ENCODE results near the gene CERS3.

CERS3 gene

DNA sequence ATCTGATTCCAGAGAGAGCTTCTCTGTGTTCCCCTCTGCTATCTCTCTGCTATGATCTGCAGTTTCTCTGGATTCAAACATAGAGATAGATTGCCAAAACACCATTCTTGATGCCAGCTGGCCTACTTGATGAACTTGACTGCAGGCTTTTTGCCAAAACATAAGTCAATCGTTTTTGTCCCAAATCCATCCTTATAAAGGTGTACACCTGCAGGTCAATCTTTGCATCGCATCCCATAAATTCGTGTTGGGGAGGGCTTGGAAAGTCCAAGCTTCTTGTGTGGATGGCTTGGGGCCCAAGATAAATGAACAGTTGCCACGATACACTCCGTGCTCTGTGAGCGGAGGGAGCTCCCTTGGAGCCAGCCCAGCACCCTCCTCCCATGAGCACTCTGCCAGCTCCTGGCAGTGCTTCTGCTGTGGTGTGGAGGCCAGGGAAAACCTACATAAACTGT is 2.7 kb downstream of the CERS3 start:
- no peak for DNase-seq

DNA sequence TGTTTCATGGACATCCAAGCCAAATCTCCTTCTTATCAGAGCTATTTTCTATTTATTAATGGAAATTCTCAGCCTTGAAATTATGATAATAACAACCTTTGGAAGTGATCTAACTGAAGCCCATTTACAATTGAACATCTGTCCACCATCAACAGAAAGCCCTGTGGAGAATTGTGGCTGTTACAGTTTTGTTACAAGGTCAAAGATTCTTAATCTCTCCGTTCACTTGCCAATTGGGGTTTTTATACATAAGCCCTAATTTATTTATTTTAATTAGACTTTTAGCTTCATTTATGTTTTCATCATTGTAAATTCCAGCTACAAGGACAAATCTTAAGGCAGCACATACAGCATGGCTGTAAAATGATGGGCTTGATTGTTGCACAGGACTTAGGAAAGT is 3.3 kb downstream of the CERS3 start:
- no peak for DNase-seq

DNA sequence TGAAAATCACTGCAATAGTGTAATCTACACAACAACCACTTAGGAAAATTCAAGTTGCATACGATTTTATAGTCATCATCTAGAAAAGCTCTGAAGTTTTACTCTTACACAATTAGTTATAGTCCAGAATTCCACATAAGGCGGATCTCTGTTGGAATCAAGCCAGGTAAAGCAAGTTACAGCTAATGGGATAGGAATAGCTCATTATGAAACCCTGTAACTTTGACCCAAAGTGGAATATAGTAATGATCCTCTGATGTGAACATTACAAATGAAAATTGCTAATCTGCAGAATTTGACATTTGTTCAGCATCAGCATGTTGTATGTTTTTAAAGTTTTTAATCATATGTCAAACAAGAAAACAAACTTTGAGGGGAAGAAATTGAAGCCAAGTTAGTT is 4.4 kb downstream of the CERS3 start:
- no peak for DNase-seq

DNA sequence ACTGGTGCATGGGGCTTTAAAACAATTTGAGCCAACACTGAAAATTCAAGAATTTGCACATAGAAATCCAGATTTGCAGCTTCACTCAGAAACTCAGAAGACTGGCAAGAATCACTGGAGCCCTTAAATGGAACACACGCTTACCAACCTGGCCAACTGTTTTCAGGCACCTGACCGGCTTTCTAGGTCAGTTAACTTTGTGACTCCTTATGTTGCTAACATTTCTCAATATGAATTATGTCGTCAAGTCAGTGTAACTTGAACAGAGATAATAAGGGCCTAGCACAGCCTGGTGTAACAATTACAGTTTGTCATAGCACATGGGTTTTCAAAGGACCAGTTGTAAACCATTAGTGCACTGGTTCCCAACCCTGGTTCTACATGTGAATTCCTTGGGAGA is 6.8 kb downstream of the CERS3 start:
- no peak for DNase-seq

DNA sequence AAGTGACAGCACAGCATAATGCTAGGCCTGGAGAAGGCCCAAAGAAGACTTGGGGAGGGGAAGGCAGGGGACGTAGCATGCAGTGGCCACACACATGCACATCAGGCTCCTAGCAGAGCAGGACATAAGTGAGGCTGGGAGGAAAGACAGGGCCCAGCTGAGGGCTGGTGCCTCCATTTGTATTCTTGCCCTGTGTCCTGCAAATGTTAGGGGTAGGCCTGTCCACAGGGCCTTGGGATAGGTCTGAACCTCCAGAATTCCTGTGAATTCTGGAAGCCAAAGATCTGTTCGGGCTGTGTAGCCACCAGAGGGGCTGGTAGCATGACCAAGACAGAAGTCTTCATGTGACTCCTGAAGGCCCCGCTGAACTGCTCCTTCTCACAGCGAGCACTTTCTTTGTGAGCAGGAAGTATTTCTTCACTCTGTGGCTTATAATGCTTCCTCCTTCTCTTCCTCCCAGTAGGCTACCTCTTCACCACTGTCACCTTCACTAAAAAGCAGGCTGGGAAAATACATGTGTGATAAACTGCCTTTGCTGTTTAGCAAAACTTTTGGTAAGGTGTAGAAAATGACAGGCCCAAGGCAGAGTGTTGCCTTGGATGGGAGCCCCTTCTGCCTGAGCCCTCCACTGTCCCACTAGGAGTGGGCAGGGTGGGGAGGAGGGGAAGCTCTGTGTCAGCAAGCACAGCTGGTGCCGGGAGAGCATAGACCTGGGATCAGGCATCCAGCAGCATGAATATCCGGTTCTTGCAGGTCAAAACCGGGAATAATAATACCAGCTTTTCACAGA is 8.4 kb downstream of the CERS3 start:
- no peak for DNase-seq

DNA sequence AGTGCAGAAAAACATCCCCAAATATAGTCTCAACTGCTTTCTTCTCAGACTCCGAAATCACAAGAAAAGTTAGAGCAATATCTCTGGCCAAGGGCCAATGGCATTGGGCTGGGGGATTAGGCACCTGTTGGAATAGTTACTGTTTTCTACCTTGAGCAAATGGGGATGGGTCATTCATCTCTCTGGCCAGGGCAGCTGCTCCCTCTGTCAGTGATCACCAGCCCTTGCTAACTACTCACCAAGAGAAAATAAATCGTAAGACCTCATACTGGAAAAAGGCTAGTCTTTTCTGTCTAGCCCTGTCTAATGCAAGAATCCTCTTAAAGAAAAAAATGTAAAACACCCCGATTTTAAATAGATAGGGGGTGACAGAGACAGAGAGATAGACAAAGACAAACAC is 10.9 kb downstream of the CERS3 start:
- no peak for DNase-seq

DNA sequence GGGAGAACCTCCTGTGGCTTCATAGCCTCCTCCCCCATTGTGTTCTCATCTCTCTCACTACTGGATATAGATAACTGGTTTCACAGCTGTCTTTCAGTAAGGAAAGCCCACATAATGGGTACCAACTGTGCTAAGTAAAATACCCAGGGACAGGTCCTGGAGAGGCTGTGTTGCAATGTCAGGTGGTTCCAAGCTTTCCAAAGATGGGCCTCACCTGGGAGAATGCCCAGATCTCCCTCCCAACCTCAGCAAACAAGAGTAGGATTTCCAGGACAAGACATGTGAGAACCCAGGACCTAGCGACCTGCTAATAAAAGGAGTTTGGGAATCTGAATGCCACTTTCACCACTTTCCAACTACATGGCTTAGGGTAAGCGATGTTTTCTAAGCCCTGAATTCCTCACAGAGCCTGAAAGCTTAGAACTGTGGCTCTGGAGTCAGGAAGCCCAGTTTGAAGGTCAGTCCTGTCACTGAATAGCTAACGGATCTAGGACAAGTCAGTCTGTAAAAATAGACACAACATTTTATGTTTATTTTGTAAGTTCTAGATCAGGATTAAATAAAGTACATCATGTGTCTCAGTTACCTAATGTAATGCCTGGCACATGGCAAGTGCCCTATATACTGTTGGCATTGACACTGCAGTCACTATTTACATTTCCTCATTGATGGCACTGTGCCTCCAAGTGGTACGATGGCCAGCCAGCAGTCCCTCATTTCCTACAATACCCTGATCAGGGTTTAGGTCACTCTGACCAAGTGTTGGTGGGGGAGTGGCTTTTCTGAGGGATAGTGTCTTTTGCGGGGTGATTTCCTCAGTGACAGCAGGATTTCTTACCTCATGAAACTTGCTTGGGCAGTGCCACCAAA is 11.9 kb downstream of the CERS3 start:
- DNase-seq = no peak

DNA sequence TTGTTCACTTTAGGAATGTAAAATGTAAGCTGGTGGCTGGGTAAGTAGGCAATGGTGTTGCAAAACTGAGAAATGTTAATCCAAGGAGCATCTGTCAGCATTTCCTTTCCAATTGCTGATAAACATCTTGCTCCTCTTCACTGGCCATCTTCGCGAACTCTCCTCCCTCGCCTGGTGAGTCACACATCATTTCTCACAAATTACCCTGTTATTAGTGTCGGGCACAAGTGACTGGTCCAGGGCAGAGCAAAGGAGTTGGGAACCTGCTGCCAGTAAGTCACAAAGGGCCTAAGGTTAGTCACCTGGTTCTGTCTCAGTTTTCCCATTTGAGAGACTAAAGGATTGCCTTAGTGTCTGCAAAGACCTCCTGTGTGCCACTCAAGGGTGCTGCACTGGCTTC is 13.0 kb downstream of the CERS3 start:
- DNase-seq = no peak

DNA sequence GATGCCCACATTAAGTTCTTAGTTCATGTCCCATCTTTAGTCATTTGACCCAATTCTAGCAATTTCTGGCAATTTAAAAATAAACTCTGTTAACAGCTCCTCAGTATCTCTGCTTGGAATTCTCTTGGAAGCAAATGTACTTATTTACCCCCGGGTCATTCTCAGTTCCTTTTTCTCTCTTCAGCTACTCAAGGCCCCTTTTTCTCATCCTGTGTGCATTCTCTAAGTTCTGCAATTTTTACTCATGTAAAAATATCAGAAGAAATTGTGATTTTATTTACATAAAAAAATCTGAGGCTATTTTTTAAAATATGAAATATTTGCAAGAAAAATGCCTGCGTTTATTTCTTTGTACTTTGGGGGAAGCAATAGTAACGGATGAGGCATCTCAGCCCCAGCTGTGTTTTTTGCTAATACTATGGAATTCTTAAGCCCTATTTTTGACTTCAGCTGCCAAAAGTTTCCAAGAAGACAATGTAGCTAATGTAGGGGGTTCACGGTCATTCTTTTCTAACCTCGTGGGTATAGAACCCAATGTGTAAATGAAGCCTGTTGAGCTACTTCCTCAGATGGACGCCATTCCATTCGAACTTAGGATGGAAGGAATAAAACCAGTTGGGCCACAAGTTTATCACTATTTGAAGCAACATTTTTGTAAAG is 20.0 kb downstream of the CERS3 start:
- no peak for DNase-seq

DNA sequence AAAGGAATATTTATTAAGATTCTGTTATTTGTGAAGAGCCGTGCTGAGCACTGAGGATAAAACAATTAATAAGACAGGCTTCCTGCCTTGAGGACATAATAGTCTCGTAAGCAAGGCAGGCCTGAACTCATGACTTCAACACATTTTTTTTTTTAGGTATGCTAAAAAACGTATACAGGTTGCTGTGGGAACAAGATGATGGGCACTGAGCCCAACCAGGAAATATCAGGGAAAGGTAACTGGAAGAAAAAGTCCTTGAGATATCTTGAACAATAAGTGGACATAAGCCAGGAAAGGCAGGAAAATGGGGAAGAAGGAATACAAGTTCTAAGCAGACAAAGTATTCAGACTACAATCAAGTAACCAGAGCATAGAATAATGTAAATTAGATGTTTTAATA is 26.1 kb downstream of the CERS3 start:
- no peak for DNase-seq

DNA sequence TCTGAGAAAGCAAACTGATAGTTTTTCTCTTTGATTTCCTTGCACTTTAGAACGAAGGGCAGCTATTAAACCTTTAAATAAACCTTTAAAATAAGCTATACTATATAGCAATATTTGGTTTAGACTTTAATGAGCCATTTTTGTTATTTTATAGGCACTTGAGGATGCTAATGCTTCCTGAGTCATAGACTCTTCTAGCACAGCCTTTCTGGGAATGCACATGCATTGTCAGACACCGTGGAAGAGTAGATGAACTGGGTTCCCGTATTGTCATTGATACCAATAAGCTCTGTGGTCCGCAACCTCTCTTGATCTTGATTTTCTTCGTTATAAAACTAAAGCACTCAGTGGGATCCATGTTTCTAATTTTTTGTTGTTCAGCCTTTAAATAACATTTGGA is 27.6 kb downstream of the CERS3 start:
- no peak for DNase-seq

DNA sequence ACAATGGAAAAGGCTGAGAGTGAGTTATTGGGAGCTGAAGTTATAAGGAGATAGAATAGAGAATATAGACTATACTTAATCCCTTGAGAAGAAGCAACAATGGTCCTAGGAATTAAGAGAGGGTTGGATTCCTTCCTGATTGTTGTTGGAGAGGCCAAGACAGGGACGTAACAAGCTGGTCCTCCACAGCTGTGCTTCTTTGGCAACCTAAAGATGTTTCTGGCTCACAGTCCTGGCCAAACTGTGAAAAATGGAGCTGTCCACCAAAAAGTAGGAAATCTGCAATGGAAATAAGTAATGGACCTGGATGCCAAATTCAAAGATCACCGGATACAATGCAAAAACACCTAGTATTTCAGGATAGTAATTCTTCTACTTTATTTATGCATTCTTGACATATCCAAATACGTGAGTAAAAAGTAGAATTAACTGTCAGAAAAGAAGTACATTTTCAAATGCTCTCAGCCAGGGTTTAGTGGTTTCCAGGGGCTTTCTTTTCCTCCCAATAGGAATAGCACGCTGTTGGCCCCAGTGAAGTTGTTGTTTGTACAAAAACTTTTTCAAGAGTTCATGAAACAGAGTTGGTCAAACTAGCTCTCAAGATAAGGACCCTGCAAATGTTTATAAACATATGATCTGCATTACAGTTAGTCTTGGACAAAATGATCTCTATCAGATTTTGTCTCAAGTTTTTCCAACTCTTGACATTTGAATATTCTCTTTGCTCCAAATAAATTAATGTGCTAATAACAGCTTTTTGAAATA is 28.3 kb downstream of the CERS3 start:
- DNase-seq = no peak

DNA sequence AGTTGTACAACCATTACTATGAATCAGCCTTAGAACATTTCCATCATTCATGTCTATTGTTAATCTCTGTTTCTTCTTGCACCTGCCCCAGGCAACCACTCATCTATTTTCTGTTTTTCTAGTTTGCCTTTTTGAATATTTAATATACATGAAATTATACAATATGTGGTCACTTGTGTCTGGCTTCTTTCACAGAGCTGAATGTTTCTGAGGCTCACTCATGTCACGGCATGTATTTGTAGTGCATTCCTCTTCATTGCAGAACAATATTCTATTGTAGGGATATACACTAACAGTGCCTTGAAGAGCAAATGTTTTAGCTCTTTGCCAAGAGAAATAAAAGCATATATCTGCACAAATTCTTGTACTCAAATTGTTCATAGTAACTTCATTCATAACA is 32.9 kb downstream of the CERS3 start:
- no peak for DNase-seq

DNA sequence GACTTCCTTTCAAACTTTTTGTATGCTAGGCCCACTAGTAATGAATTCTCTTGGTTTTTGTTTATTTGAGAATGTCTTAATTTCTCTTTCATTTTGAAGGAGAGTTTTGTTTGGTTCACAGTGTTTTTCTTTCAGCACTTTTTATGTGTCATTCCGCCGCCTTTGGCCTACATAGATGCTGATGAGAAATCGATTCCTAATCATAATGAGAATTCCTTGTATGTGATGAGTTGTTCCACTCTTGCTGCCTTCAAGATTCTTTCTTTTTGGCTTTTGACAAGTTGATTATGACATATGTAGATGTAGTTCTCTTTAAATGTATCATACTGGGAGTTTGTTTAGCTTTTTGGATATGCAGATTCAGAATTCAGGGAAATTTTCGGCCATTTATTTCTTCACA is 35.5 kb downstream of the CERS3 start:
- DNase-seq = no peak

DNA sequence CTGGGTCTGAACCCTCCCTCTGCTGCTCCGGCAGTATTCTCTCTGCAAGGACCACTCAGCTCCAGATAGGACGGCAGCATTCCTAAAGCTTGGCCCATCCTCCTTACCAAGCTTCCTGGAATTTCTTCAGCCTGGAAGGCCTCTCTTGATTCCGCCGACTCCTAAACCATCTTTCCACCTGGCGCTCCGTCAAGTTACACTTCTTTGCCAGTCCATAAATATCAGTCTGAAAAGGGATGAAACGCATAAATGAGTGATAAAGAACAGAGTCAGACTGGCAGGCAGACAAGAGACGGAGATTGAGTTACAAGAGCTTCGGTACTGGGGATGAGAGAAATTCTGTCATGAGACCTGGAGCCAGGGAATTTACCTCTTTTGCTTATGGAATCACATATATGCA is 44.3 kb downstream of the CERS3 start:
- no peak for DNase-seq

DNA sequence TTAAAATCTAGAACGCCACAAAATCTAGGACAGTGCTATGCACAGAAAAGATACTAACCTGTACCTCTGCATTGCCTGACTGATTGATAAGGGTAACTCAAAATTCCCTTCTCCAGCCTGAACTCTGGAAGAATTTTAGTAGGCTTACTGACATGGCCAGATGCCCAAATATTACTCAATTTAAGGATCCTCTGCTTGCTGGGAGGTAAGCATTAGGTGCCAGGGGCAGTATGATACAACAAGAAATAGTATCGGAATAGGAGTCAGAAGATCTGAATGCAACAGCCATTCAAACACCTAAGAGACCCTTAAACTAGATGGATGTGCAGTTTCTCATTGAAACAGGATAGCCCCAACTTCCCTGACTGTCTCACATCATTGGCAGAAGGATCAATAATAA is 45.4 kb downstream of the CERS3 start:
- DNase-seq = no peak

DNA sequence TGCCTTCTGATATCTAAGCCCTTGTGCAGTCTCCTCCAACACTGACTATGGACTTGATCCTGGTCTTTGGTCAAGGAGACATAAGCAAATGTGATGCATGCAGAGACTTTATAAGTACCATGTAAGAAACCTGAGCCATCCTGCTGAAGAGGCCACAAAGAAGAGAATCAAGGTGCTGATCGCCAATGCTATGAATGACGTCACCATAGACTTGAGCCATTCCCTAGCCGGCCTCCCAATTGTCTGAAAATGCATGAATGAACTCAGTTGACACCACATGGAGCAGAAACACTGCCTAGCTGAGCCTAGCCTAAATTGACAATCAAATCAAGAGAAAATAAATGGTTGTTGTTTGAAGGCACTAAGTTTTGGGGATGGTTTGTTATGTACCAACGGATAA is 51.9 kb downstream of the CERS3 start:
- DNase-seq = no peak

DNA sequence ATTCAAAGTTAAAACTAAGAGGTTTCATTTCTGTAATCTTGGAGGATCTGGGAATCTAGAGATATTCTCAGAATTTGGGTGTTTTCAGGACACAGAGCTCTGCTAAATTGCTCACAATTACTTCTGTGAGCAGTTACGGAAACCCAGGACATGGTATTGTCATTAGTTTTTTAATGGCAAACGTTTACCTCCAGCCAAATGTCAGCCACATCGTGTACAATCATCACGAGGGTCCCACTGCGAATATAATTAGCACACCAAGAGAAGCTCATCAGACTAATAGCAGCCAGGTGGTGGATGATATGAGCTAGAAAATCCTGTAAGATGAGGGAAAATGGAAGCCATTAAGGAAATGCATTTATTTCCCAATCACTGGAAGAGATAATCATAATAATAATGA is 56.0 kb downstream of the CERS3 start:
- DNase-seq = no peak

DNA sequence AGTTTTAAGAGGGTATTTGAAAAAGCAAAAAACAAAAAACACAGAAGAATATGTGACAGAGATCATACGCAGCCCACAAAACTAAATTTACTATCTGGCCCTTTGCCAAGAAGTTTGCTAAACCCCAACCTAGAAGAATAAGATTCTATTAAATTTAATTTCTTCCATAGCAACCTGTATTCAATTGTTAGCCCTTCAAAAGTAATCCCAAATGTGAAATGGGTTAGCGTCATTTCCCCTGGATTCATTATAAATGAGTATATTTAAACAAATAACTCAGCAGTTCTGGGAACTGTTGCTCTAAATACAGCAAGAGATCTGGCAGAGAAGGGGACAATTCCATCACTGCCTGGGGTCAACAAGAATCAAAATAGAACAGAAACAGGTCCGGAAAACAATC is 56.8 kb downstream of the CERS3 start:
- no peak for DNase-seq

DNA sequence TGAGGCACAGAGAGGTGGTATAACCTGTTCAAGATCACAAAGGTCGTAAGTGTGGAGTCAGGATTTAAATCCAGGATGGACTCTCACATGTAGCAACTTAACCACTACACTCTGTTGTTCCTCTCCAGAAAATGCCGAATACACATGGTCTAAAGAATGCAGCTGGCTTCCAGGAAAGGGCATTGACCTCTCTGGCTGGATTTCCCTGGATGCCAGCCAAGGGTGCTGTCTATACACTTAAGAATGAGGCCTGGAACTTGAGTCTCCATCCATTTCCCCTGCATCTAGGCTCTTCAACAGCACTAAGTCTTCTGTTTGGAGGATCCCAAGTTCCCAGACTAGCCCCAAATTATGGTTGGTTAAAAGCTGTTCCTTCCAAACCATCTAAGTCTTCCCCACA is 60.5 kb downstream of the CERS3 start:
- DNase-seq = no peak

DNA sequence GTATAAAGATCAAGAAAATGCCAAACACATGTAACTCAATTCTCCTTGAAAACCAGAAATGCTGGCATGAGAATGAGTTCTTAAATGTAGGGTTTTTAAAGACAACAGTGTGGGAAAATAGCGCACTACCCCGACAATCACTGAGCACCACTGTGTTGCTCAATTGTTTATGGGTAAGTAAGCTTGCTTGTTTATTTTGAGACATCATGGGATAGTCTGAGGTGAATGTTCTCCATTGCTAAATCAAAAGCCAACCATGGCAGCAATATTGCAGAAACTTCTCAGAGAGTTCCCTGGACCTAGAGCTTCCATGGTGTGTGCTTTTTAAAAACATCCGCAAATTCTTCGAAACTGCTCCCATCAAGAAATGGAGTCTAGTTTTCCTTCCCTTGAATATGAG is 62.7 kb downstream of the CERS3 start:
- DNase-seq = no peak

DNA sequence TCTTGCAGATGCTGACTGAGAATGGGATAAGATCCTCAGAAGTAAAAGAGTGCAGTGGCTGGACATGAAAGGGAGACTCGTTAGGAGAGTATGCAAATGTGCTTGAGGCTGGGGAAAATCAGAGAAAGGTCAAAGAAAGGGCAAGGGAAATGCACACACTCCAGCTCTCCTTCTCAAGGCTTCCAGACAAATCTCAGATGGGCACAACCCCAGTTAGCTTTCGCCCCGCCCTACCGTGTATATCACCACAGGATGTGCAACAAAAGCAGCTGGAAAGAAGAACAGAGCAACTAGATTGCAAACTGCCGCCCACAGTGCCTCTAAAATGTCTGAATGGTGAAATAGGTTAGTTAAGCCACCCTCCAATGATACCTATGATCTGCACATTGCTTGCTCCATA is 63.9 kb downstream of the CERS3 start:
- DNase-seq = no peak

DNA sequence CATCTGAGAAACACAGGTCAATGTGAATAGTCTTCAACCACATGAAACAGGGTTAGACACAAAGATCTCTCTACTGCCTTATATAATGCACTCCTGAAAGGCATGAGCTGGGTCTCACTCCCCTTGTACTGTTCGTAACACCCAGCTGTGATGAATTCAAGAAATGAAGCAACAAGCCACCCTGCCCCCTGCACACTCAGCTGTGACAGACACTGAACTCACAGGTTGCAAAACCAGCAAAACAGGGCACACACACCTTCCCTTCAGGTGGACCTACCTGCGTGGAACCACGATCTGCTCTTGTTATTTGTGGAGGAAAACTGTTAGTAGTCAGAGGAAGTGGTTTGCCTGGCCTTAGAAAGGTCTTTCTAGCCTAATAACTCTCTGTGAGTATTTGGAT is 64.5 kb downstream of the CERS3 start:
- no peak for DNase-seq

Data from NCI-H2171 (cell line).